Neural cell (in vitro differentiated cells): ENCODE measurements around the gene PAOX. TPM values are rescaled to one million over a fixed set of nuclear protein-coding genes. Genes with fewer than 3 reads are reported as not detected.

Experiments
- H2AFZ ChIP-seq: fragments of 200-600, 300-800 bp; sonication (generic), shearing (Covaris generic); 2 replicates; pipeline ENCODE4 v1.6.0; 2014; ENCODE audit warnings: low read depth, mild to moderate bottlenecking, antibody characterized with exemption, low read length, moderate library complexity
- H3F3A ChIP-seq: fragments of 200-600 bp; shearing (Covaris generic); 2 replicates; pipeline ENCODE4 v1.6.1; 2016; ENCODE audit warnings: mild to moderate bottlenecking, moderate library complexity, mixed read lengths, antibody characterized with exemption, low read length; ENCODE audit not compliant: insufficient read depth, poor library complexity, severe bottlenecking
- H3K27ac ChIP-seq: fragments of 200-600, 300-800 bp; sonication (generic), shearing (Covaris generic); 2 replicates; pipeline ENCODE4 v1.5.1; 2014; ENCODE audit warnings: mild to moderate bottlenecking, low read length, moderate library complexity
- H3K27me3 ChIP-seq: fragments of 300-800, 200-600 bp; sonication (generic), shearing (Covaris generic); 2 replicates; pipeline ENCODE4 v1.6.0; 2014; ENCODE audit warnings: mild to moderate bottlenecking, low read depth, low read length, moderate library complexity; ENCODE audit not compliant: insufficient read depth
- H3K36me3 ChIP-seq: fragments of 300-800, 200-600 bp; sonication (generic), shearing (Covaris generic); 2 replicates; pipeline ENCODE4 v1.5.1; 2014; ENCODE audit warnings: mild to moderate bottlenecking, antibody characterized with exemption, low read length, moderate library complexity; ENCODE audit not compliant: insufficient read depth
- H3K4me2 ChIP-seq: fragments of 300-800, 200-600 bp; sonication (generic), shearing (Covaris generic); 2 replicates; pipeline ENCODE4 v1.6.0; 2014; ENCODE audit warnings: mild to moderate bottlenecking, low read length
- H3K4me3 ChIP-seq: fragments of 300-800, 200-600 bp; sonication (generic), shearing (Covaris generic); 2 replicates; pipeline ENCODE4 v1.5.1; 2014; ENCODE audit warnings: mild to moderate bottlenecking, low read length, moderate library complexity
- H3K79me2 ChIP-seq: fragments of 200-600 bp; shearing (Covaris generic); replicated peaks from 2 replicates; pipeline ENCODE4 v1.6.0; 2014; ENCODE audit warnings: mild to moderate bottlenecking, low read length, moderate library complexity; ENCODE audit not compliant: insufficient read depth
- H3K9ac ChIP-seq: fragments of 300-800, 200-600 bp; sonication (generic), shearing (Covaris generic); 2 replicates; pipeline ENCODE4 v1.6.1; 2016; ENCODE audit warnings: mild to moderate bottlenecking, low read length, mixed read lengths
- H3K9me2 ChIP-seq: fragments of 200-600 bp; shearing (Covaris generic); 2 replicates; pipeline ENCODE4 v1.6.1; 2016; ENCODE audit warnings: mild to moderate bottlenecking, low read length, mixed read lengths; ENCODE audit not compliant: insufficient read depth
- H3K9me3 ChIP-seq: fragments of 200-600, 300-800 bp; sonication (generic), shearing (Covaris generic); 2 replicates; pipeline ENCODE4 v1.6.1; 2016; ENCODE audit warnings: mild to moderate bottlenecking, mixed run types, low read length, moderate library complexity, mixed read lengths
- H4K20me1 ChIP-seq: fragments of 200-600 bp; shearing (Covaris generic); 2 replicates; pipeline ENCODE4 v1.6.1; 2016; ENCODE audit warnings: mild to moderate bottlenecking, mixed run types; ENCODE audit not compliant: insufficient read depth
- EP300 ChIP-seq: fragments of 450-650 bp; conservative IDR thresholded peaks from 2 replicates; pipeline ENCODE4 v1.6.1; 2014; ENCODE audit warnings: antibody characterized with exemption, mild to moderate bottlenecking, moderate library complexity; ENCODE audit not compliant: poor library complexity, severe bottlenecking
- EZH2 ChIP-seq: fragments of 200-600, 300-800 bp; shearing (Covaris generic), sonication (generic); IDR thresholded peaks from 2 replicates; pipeline ENCODE4 v1.6.1; 2014; ENCODE audit warnings: antibody characterized with exemption, low read length, borderline replicate concordance, mild to moderate bottlenecking; ENCODE audit not compliant: insufficient read depth, poor library complexity, severe bottlenecking
- MXI1 ChIP-seq: fragments of 450-650 bp; conservative IDR thresholded peaks from 2 replicates; pipeline ENCODE4 v1.6.1; 2014; ENCODE audit warnings: antibody characterized with exemption, mild to moderate bottlenecking; ENCODE audit not compliant: poor library complexity, severe bottlenecking
- POLR2AphosphoS5 ChIP-seq: IDR thresholded peaks from 2 replicates; pipeline ENCODE4 v1.6.1; 2012
- RAD21 ChIP-seq: fragments of 450-650 bp; conservative IDR thresholded peaks from 2 replicates; pipeline ENCODE4 v1.6.1; 2014; ENCODE audit warnings: antibody characterized with exemption, mild to moderate bottlenecking, moderate library complexity
- SMC3 ChIP-seq: fragments of 450-650 bp; conservative IDR thresholded peaks from 2 replicates; pipeline ENCODE4 v1.6.1; 2014; ENCODE audit warnings: antibody characterized with exemption, mild to moderate bottlenecking, moderate library complexity; ENCODE audit not compliant: poor library complexity
- TAF1 ChIP-seq: IDR thresholded peaks from 2 replicates; pipeline ENCODE4 v1.6.1; 2012; ENCODE audit warnings: low read depth
- polyA plus RNA-seq: library from polyadenylated mRNA; depleted of rRNA; stranded (reverse); fragments of >200 nt; gene quantifications from 2 replicates; pipeline ENCODE4 v1.2.3, GENCODE V29; 2014
- TF ChIP-seq, protein P1 (sequence below): fragments of 450-650 bp; IDR thresholded peaks from 2 replicates; pipeline ENCODE4 v1.5.1; 2014; ENCODE audit warnings: antibody characterized with exemption, mild to moderate bottlenecking, moderate library complexity; ENCODE audit not compliant: poor library complexity, severe bottlenecking
- TF ChIP-seq, protein P2 (sequence below): IDR thresholded peaks from 2 replicates; pipeline ENCODE4 v1.6.1; 2012; ENCODE audit warnings: borderline replicate concordance

The PAOX gene
- polyA plus RNA-seq, 1 donor from 2014 or later, result 3.0 TPM

DNA sequence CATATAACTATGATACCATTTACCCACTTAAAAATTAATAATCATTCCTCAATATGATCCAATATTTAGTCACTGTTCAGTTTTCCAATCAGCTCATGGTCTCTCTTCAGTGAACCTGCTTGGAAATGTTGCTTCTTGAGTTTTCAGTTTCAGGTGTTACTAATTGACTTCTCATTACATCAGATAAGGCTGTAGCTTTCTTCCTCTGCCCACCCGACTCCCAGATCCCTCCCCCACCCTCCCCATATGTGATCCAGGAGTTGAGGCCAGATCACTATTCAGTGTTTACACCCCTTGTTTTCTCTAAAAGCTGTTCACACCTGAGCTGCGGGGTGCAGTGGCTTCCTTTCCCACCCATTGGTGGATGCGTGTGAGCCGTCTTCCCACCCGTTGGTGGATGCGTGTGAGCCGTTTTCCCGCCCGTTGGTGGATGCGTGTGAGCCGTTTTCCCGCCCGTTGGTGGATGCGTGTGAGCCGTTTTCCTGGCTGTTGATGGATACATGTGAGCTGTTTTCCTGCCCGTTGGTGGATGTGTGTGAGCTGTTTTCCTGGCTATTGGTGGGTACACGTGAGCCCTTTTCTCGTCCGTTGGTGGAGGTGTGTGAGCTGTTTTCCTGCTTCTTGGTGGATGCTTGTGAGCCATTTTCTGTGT is 11.7 kb downstream of the PAOX start:
- Histone ChIP-seq H3F3A (no peaks in the 10 kb centered on the region), H3K9me3 (no peaks in the 10 kb centered on the region)
- TF ChIP-seq MXI1, result no peak
- no peak for TF ChIP-seq EP300

DNA sequence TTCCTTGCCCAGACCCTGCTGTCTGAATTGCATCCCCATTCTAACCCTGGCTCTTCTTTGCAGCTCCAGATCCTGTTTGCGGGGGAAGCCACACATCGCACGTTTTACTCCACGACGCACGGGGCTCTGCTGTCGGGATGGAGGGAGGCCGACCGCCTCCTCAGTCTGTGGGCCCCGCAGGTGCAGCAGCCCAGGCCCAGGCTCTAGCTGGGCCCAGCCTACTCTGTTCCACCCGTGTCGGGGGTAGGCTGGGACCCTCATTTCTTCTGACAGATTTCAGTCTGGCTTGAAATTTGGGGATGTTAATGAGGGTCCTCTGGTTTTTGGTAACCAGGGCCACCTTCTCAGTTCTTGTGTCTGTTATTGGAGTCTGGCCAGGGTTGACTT is 12.2 kb downstream of the PAOX start:
- H3K79me2 ChIP-seq, result peaks cover 6% of the 10 kb centered on the region
- H3K4me3 ChIP-seq, result no peak overlapping the region
- no peak overlapping the region for H3K9ac ChIP-seq
- no peaks in the 10 kb centered on the region for H4K20me1 ChIP-seq
- no peak overlapping the region for H2AFZ ChIP-seq
- H3F3A ChIP-seq, result no peaks in the 10 kb centered on the region
- TF ChIP-seq EZH2 (no peak), MXI1 (no peak), RAD21 (no peak), TAF1 (no peak), EP300 (no peak), POLR2AphosphoS5 (no peak), SMC3 (no peak)
- TF ChIP-seq, protein P1, sequence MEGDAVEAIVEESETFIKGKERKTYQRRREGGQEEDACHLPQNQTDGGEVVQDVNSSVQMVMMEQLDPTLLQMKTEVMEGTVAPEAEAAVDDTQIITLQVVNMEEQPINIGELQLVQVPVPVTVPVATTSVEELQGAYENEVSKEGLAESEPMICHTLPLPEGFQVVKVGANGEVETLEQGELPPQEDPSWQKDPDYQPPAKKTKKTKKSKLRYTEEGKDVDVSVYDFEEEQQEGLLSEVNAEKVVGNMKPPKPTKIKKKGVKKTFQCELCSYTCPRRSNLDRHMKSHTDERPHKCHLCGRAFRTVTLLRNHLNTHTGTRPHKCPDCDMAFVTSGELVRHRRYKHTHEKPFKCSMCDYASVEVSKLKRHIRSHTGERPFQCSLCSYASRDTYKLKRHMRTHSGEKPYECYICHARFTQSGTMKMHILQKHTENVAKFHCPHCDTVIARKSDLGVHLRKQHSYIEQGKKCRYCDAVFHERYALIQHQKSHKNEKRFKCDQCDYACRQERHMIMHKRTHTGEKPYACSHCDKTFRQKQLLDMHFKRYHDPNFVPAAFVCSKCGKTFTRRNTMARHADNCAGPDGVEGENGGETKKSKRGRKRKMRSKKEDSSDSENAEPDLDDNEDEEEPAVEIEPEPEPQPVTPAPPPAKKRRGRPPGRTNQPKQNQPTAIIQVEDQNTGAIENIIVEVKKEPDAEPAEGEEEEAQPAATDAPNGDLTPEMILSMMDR, result no peak
- TF ChIP-seq, protein P2, sequence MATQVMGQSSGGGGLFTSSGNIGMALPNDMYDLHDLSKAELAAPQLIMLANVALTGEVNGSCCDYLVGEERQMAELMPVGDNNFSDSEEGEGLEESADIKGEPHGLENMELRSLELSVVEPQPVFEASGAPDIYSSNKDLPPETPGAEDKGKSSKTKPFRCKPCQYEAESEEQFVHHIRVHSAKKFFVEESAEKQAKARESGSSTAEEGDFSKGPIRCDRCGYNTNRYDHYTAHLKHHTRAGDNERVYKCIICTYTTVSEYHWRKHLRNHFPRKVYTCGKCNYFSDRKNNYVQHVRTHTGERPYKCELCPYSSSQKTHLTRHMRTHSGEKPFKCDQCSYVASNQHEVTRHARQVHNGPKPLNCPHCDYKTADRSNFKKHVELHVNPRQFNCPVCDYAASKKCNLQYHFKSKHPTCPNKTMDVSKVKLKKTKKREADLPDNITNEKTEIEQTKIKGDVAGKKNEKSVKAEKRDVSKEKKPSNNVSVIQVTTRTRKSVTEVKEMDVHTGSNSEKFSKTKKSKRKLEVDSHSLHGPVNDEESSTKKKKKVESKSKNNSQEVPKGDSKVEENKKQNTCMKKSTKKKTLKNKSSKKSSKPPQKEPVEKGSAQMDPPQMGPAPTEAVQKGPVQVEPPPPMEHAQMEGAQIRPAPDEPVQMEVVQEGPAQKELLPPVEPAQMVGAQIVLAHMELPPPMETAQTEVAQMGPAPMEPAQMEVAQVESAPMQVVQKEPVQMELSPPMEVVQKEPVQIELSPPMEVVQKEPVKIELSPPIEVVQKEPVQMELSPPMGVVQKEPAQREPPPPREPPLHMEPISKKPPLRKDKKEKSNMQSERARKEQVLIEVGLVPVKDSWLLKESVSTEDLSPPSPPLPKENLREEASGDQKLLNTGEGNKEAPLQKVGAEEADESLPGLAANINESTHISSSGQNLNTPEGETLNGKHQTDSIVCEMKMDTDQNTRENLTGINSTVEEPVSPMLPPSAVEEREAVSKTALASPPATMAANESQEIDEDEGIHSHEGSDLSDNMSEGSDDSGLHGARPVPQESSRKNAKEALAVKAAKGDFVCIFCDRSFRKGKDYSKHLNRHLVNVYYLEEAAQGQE, result no peak
- no peaks in the 10 kb centered on the region for H3K27me3 ChIP-seq
- no peak overlapping the region for H3K27ac ChIP-seq
- H3K9me2 ChIP-seq, result no peaks in the 10 kb centered on the region
- no peaks in the 10 kb centered on the region for H3K9me3 ChIP-seq
- H3K4me2 ChIP-seq, result no peak overlapping the region
- no peaks in the 10 kb centered on the region for H3K36me3 ChIP-seq

More for the DNA sequence above, 11.7 kb downstream of the PAOX start:
- Histone ChIP-seq H3K27ac (no peak overlapping the region), H3K4me2 (no peak overlapping the region), H3K9ac (no peak overlapping the region), H3K27me3 (no peaks in the 10 kb centered on the region), H3K36me3 (no peaks in the 10 kb centered on the region), H2AFZ (no peak overlapping the region), H4K20me1 (no peaks in the 10 kb centered on the region), H3K9me2 (no peaks in the 10 kb centered on the region), H3K79me2 (peaks cover 6% of the 10 kb centered on the region), H3K4me3 (no peak overlapping the region)
